DND-41 (cell line): ENCODE measurements around the gene KNDC1.

Source experiments
- ATAC-seq: fragments of 200-7000 bp; cut with Tn5 transposase; 3 replicates; pipeline ENCODE4 v1.9.1; 2021; ENCODE audit warnings: low read depth; ENCODE audit not compliant: insufficient read depth
- DNase-seq: peaks from one replicate; pipeline ENCODE4 v3.0.0-alpha.2; 2020
- H2AFZ ChIP-seq: 2 replicates; pipeline ENCODE4 v1.6.0; 2012; ENCODE audit warnings: low read depth, low read length
- H3K27ac ChIP-seq: 2 replicates; pipeline ENCODE4 v1.5.1; 2012; ENCODE audit warnings: low read length, inconsistent platforms
- H3K27me3 ChIP-seq: fragments of 200-600 bp; sonication (generic); 2 replicates; pipeline ENCODE4 v1.6.0; 2012; ENCODE audit warnings: low read length, mild to moderate bottlenecking, inconsistent platforms; ENCODE audit not compliant: insufficient read depth, poor library complexity
- H3K36me3 ChIP-seq: 2 replicates; pipeline ENCODE4 v1.5.1; 2012; ENCODE audit warnings: low read length, inconsistent platforms; ENCODE audit not compliant: insufficient read depth
- H3K4me1 ChIP-seq: 2 replicates; pipeline ENCODE4 v1.5.1; 2012; ENCODE audit warnings: mild to moderate bottlenecking, low read length; ENCODE audit not compliant: insufficient read depth
- H3K4me2 ChIP-seq: 2 replicates; pipeline ENCODE4 v1.6.0; 2012; ENCODE audit warnings: mild to moderate bottlenecking, moderate library complexity, low read length, inconsistent platforms; ENCODE audit not compliant: insufficient read depth
- H3K4me3 ChIP-seq, 2 experiments: fragments of 200-600 bp in 1 of 2; shearing (Covaris generic) in 1 of 2; 2 replicates each; pipeline ENCODE4 v1.5.1; 2012 to 2016; ENCODE audit warnings: inconsistent platforms in 2 of 2, low read length in 2 of 2, mild to moderate bottlenecking in 2 of 2, low read depth in 1 of 2, moderate library complexity in 1 of 2
- H3K79me2 ChIP-seq: 2 replicates; pipeline ENCODE4 v1.6.0; 2012; ENCODE audit warnings: low read length, inconsistent platforms; ENCODE audit not compliant: insufficient read depth
- H3K9ac ChIP-seq: 2 replicates; pipeline ENCODE4 v1.6.0; 2012; ENCODE audit warnings: low read depth, mild to moderate bottlenecking, inconsistent platforms, low read length, moderate library complexity
- H3K9me3 ChIP-seq: 2 replicates; pipeline ENCODE4 v1.5.1; 2012; ENCODE audit warnings: low read length, moderate library complexity, mild to moderate bottlenecking, inconsistent platforms; ENCODE audit not compliant: insufficient read depth, severe bottlenecking
- H4K20me1 ChIP-seq: 2 replicates; pipeline ENCODE4 v1.6.0; 2012; ENCODE audit warnings: low read length; ENCODE audit not compliant: insufficient read depth
- CTCF ChIP-seq: IDR thresholded peaks from 2 replicates; pipeline ENCODE4 v1.5.1; 2012; ENCODE audit warnings: borderline replicate concordance, low read length, moderate library complexity, mild to moderate bottlenecking; ENCODE audit not compliant: poor library complexity, severe bottlenecking; ENCODE audit errors: extremely low read depth
- EZH2 ChIP-seq: IDR thresholded peaks from 3 replicates; pipeline ENCODE4 v1.6.1; 2012; ENCODE audit warnings: borderline replicate concordance, low read depth, mild to moderate bottlenecking, moderate library complexity, low read length, inconsistent platforms; ENCODE audit not compliant: severe bottlenecking

Gene KNDC1

GRCh38 chr10:133216776-133217175 lies 56.8 kb downstream of the KNDC1 start:
- Histone ChIP-seq H3K27me3 (no peaks in the 10 kb centered on the region), H3K36me3 (no peaks in the 10 kb centered on the region), H3K4me1 (no peaks in the 10 kb centered on the region), H2AFZ (no peak overlapping the region), H4K20me1 (no peaks in the 10 kb centered on the region; the same call in 1 of the 2 replicates), H3K9me3 (no peaks in the 10 kb centered on the region), H3K79me2 (no peaks in the 10 kb centered on the region), H3K9ac (no peak overlapping the region), H3K4me2 (no peak overlapping the region), H3K4me3 (no peak overlapping the region), H3K27ac (no peak overlapping the region)
- TF ChIP-seq EZH2 (no peak), CTCF (no peak)
- ATAC-seq (no peak), DNase-seq (no peak)

- H3K36me3 ChIP-seq = no peaks in the 10 kb centered on the region
- no peaks in the 10 kb centered on the region for H3K79me2 ChIP-seq
- ATAC-seq = no peak
- H3K4me2 ChIP-seq = no peak overlapping the region
- no peak overlapping the region for H2AFZ ChIP-seq
- no peaks in the 10 kb centered on the region for H3K27me3 ChIP-seq
- TF ChIP-seq EZH2 = no peak
- no peak for TF ChIP-seq CTCF
- no peak for DNase-seq
- H3K27ac ChIP-seq = no peak overlapping the region
- H3K4me1 ChIP-seq = no peaks in the 10 kb centered on the region
- no peaks in the 10 kb centered on the region; the same call in 1 of the 2 replicates for H4K20me1 ChIP-seq
- H3K4me3 ChIP-seq = no peak overlapping the region
- no peak overlapping the region for H3K9ac ChIP-seq
- H3K9me3 ChIP-seq = no peaks in the 10 kb centered on the region
Measured at GRCh38 chr10:133217800-133218589, 58.0 kb downstream of the KNDC1 start.

GRCh38 chr10:133218891-133219290 lies 58.9 kb downstream of the KNDC1 start:
- Histone ChIP-seq H3K9ac (no peak overlapping the region), H3K9me3 (no peaks in the 10 kb centered on the region), H3K27ac (no peak overlapping the region), H3K79me2 (no peaks in the 10 kb centered on the region), H3K4me3 (no peak overlapping the region), H4K20me1 (no peaks in the 10 kb centered on the region; the same call in 1 of the 2 replicates), H3K4me1 (no peaks in the 10 kb centered on the region), H2AFZ (no peak overlapping the region), H3K4me2 (no peak overlapping the region), H3K36me3 (no peaks in the 10 kb centered on the region), H3K27me3 (no peaks in the 10 kb centered on the region)
- ATAC-seq = no peak
- no peak for DNase-seq
- TF ChIP-seq EZH2 (no peak), CTCF (no peak)

- Histone ChIP-seq H3K4me1 (no peaks in the 10 kb centered on the region), H3K4me2 (no peak overlapping the region), H3K4me3 (no peak overlapping the region), H4K20me1 (no peaks in the 10 kb centered on the region), H3K27me3 (no peaks in the 10 kb centered on the region), H3K9me3 (no peaks in the 10 kb centered on the region), H3K36me3 (no peaks in the 10 kb centered on the region), H3K27ac (no peak overlapping the region), H3K79me2 (no peaks in the 10 kb centered on the region), H2AFZ (no peak overlapping the region), H3K9ac (no peak overlapping the region)
- ATAC-seq (no peak), DNase-seq (no peak)
- TF ChIP-seq EZH2 = no peak
Measured at GRCh38 chr10:133219782-133220181, 59.8 kb downstream of the KNDC1 start.
